Measurements from ENCODE around the gene PCNP. TPM values are rescaled to one million over a fixed set of nuclear protein-coding genes. Genes with fewer than 3 reads are reported as not detected.
A peak's percentile ranks its signal among the peaks of the same experiment; 100 is the strongest.

The PCNP gene
- total and polyA plus RNA-seq, 9 of the 15 experiments (the other 6 are each of a cell fraction or from before 2014, with no cell fraction given) = 54.3 to 170 (median 150) TPM

GRCh38 chr3:101633186-101633585 is 59.2 kb downstream of the PCNP start (continued):
- TF ChIP-seq AFF1 (IDR thresholded peaks at IDR 0.05; ENCODE audit: low read depth in 1 of 2, partially characterized antibody in 2 of 2) = peak in 1 of 2 experiments; percentile 29
- peak; percentile 21; the same call in 1 of the 2 replicates for TF ChIP-seq ATF3 (IDR thresholded peaks at IDR 0.05)
- no peak for TF ChIP-seq ATF3 (CRISPR knock-in tag; conservative IDR thresholded peaks at IDR 0.05)
- TF ChIP-seq ZFX (CRISPR knock-in tag; IDR thresholded peaks at IDR 0.05) = peak; percentile 38; the same call in 1 of the 2 replicates

All from K562 (cell line).